Forelimb muscle (tissue), 1 donor: ENCODE data around the gene KLF6. TPM values are rescaled to one million over a fixed set of nuclear protein-coding genes. Genes with fewer than 3 reads are reported as not detected.
A peak's percentile ranks its signal among the peaks of the same experiment; 100 is the strongest.
"Not testable (repeated sequence)": the region's sequence is repeated elsewhere in the genome, so short reads cannot be mapped to it uniquely, and the experiment has no call there.

Experiments
- DNase-seq: peaks from one replicate; pipeline ENCODE4 v3.0.0-alpha.2; 2013; ENCODE audit warnings: low read depth
- polyA plus RNA-seq: library from polyadenylated mRNA; unstranded; fragments of 120-200 nt; gene quantifications from one replicate; pipeline ENCODE4 v1.2.1, GENCODE V29; 2013; ENCODE audit not compliant: insufficient read length

KLF6 gene
- polyA plus RNA-seq, 1 donor: 78.7 TPM

- no peak for DNase-seq
Measured at GRCh38 chr10:3757250-3757637, 27.8 kb downstream of the KLF6 start.

- DNase-seq: no peak
Measured at GRCh38 chr10:3756360-3756740, 28.7 kb downstream of the KLF6 start.

GRCh38 chr10:3755440-3756359 is 29.3 kb downstream of the KLF6 start:
- DNase-seq: no peak

- DNase-seq: no peak
Measured at GRCh38 chr10:3754727-3755439, 30.1 kb downstream of the KLF6 start.

- no peak for DNase-seq
Measured at GRCh38 chr10:3750854-3751253, 34.2 kb downstream of the KLF6 start.

- peak; percentile 34 for DNase-seq
Measured at GRCh38 chr10:3750006-3750816, 34.8 kb downstream of the KLF6 start.

GRCh38 chr10:3749600-3749999 is 35.4 kb downstream of the KLF6 start:
- DNase-seq: peak; percentile 43

- no peak for DNase-seq
Measured at GRCh38 chr10:3749011-3749410, 36.0 kb downstream of the KLF6 start.

- no peak for DNase-seq
Measured at GRCh38 chr10:3748484-3748883, 36.5 kb downstream of the KLF6 start.

- no peak for DNase-seq
Measured at GRCh38 chr10:3747984-3748383, 37.0 kb downstream of the KLF6 start.

- DNase-seq: no peak
Measured at GRCh38 chr10:3747248-3747960, 37.6 kb downstream of the KLF6 start.

GRCh38 chr10:3746634-3747033 is 38.4 kb downstream of the KLF6 start:
- no peak for DNase-seq

- no peak for DNase-seq
Measured at GRCh38 chr10:3745521-3745920, 39.5 kb downstream of the KLF6 start.

GRCh38 chr10:3741688-3742461 is 43.1 kb downstream of the KLF6 start:
- DNase-seq: no peak

GRCh38 chr10:3740157-3740871 is 44.7 kb downstream of the KLF6 start:
- no peak for DNase-seq

- DNase-seq: no peak
Measured at GRCh38 chr10:3738855-3739350, 46.1 kb downstream of the KLF6 start.

GRCh38 chr10:3737864-3738263 is 47.1 kb downstream of the KLF6 start:
- no peak for DNase-seq

- DNase-seq: no peak
Measured at GRCh38 chr10:3735175-3735574, 49.8 kb downstream of the KLF6 start.

GRCh38 chr10:3734111-3734510 is 50.9 kb downstream of the KLF6 start:
- no peak for DNase-seq

GRCh38 chr10:3732183-3732582 is 52.8 kb downstream of the KLF6 start:
- DNase-seq: not testable (repeated sequence)
